Spleen (tissue), 7 donors: Measurements from ENCODE around the gene MICAL2.

Source experiments
- CTCF ChIP-seq, 11 experiments: fragments of 200-600 bp in 7 of 11; fragments of 450-650 bp in 4 of 11; sonication (generic) in 4 of 11; IDR thresholded peaks in 8 of 11; conservative IDR thresholded peaks in 3 of 11; 1 replicate in 7 of 11; 2 replicates in 4 of 11; pipeline versions ENCODE4 v1.4.0 to v1.8.0; 2016 to 2021; ENCODE audit warnings: antibody characterized with exemption in 11 of 11, inconsistent platforms in 4 of 11, mild to moderate bottlenecking in 1 of 11
- POLR2AphosphoS5 ChIP-seq, 3 donors: sonication (generic); formaldehyde crosslinking; IDR thresholded peaks; one replicate each; pipeline ENCODE4 v1.5.1; 2017; ENCODE audit warnings: antibody characterized with exemption in 3 of 3
- donor health status: DM: no; HTN: no; CAD: no; lungs with moderate emphysema.
- donor health status: DM: no; HTN: no; CAD: no.
- donor health status: DM: no; HTN: no; CAD: no.

DNA sequence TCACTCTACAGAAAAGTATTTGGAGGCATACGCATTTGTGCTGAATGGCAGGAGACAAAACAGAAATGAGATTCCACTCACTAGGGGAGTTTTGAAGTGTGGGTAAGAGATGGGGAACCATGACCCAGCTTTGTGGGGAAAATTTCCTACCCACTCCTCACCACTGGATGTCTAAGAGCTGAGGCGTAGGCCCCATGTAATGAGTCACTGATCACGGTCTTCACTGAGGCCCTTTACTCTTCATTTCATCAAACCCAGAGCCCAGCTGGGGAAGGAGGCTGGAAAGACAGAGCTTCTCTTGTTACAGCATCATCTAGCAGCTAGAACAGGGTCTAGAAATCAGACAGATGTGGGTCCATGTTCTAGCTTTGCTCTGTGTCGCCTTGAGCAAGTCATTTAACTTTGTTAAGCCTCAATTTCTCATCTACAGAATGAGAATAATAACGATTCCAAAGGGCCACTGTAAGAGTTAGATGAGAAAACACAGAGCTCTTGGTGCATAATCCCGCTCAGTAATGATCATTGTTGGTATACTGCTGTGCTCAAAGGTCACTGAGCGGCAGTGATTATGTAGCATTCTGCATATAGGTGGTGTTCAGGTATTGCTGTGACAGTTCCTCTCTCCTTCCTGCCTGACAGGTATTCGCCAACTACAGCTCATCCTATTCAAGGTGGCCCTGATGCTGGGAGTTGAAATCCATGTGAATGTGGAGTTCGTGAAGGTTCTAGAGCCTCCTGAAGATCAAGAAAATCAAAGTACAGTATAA is 97.2 kb downstream of the MICAL2 start:
- TF ChIP-seq CTCF (IDR thresholded peaks at IDR 0.05 in 8 of 11, conservative IDR thresholded peaks at IDR 0.05 in 3 of 11) (no peak), POLR2AphosphoS5 (IDR thresholded peaks at IDR 0.05) (no peak)
